NOMO-1 treated with dmso at 0.1 percent for 144 hours (cell line): Measurements from ENCODE around the gene LYST.
"Not testable (repeated sequence)": the region's sequence is repeated elsewhere in the genome, so short reads cannot be mapped to it uniquely, and the experiment has no call there.

ENCODE experiments used
- DNase-seq: peaks from one replicate; lab custom pipeline; 2025; ENCODE audit not compliant: unreplicated experiment; lab: John Stamatoyannopoulos, UW

LYST gene

GRCh38 chr1:235775246-235775860, 91.4 kb downstream of the LYST start:
- DNase-seq = no peak

DNA sequence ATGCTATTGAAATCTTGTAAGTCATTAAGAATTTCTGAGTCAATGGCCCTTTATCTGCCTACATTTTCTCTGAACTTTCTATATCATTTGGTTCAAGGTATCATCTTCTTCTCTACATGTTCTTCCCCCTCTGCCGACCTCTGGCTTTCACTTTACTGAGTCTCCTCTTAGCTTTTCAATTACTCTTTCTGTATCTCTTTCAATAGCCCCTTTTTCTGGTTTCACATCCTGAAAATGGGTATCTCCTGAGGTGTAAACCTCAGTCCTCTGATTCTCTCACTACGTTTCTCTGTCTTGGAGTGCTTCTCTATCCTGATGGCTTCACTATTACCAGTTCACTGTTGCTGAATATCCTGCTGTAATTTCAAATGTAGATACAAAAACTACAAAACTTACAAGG, 98.9 kb downstream of the LYST start:
- DNase-seq = no peak

- DNase-seq = no peak
Measured at GRCh38 chr1:235766794-235767285, 99.9 kb downstream of the LYST start.

GRCh38 chr1:235763962-235764361, 102.7 kb downstream of the LYST start:
- no peak for DNase-seq

GRCh38 chr1:235759336-235759735, 107.4 kb downstream of the LYST start:
- DNase-seq = no peak

- DNase-seq = no peak
Measured at GRCh38 chr1:235758931-235759330, 107.8 kb downstream of the LYST start.

GRCh38 chr1:235757587-235758096, 109.1 kb downstream of the LYST start:
- no peak for DNase-seq

DNA sequence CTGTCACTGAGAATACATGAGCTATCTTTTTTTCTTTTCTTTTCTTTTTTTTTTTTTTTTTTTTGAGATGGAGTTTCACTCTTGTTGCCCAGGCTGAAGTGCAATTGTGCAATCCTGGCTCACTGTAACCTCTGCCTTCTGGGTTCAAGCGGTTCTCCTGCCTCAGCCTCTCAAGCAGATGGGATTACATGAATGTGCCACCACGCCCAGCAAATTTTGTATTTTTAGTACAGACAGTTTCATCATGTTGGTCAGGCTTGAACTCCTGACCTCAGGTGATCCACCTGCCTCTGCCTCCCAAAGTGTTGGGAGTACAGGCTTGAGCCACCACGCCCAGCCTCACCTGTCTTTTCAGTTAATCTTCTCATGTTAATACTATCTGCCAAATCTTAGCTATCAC, 112.5 kb downstream of the LYST start:
- not testable (repeated sequence) for DNase-seq

GRCh38 chr1:235749755-235750300, 116.9 kb downstream of the LYST start:
- DNase-seq = no peak

DNA sequence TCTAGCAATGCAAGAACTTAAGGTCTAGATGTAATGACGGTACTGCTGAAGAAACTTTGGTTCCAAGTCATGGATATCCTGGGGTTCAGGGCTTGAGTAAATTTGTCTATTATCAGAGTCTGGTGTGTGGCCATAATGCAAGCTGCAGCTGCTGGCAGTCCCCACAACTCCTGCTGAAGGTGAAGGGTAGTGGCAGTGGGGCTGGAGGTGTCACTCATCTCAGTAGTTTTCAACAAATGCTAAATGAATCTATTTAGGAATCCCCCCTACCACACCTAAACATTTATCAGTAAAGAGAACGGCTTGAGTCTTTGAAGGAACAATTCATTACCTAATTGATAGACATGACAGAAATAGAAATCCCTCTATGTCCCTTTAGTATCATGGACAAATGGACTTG, 118.0 kb downstream of the LYST start:
- DNase-seq = no peak

GRCh38 chr1:235746245-235746644, 120.5 kb downstream of the LYST start:
- no peak for DNase-seq

GRCh38 chr1:235745503-235746136, 121.1 kb downstream of the LYST start:
- DNase-seq = no peak

DNA sequence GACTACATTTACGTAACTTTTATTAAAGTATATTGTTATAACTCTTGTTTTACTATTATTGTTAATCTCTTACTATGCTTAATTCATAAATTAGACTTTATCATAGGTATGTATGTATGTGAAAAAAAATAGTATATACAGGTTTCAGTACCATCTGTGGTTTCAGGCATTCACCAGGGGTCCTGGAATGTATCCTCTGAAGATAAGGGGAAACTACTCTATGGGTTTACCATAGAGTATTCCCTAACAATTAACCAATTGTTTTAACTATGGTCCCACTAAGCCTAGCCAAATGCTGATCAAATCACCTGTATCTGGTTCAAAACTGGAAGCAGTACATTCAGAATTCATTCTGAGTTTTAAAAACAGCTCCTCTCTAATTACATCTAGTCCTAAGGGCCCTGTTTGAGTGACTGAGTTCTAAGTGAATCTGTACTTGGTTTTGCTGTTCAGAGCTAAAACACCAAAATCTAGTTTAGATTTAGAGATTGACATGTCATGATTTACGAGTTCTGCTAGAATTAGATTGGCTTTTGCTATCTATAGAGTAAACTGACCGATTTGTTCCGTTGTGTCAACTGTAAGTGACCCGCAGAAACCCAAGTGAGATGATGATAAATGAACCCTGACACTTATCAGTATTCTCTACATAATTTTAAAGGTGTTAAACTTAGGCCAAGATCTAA, 123.6 kb downstream of the LYST start:
- no peak for DNase-seq

DNA sequence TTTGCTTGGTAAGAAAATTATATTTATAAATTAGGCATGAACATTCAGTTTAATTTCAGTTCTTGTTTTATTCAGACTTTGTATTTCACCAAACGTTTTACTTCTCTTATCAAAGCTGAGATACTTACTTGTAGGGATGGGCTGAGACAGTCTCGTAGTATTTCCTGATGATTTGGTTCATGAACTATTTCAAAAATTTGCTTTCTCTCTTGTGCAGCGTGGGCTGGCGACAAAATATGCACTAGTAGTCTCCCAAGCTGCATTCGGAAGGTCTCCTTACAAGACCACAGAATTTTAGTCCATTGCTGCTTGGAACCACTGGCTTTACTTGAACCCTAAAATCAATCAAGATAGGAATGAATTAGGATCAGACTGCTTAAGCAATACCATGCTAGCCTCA, 125.4 kb downstream of the LYST start:
- DNase-seq = no peak

GRCh38 chr1:235739631-235740030, 127.1 kb downstream of the LYST start:
- DNase-seq = no peak

DNA sequence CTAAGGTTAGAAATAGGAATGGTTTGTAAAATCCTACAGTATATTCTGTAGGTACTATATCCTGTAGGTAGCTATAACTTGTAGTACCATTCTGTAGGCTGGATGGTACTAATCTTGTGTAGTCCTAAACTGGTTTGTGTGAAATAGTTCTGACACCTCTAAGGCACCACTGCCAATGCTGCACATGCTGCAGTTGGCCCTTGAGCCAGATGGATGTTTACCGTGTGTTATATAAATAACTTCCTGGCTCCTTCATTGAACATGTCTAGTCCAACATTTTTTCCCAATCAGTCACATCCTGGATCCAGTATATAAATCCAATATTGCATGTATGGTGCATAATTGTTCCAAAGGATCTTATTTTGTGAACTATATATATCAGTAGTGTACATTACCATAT, 127.6 kb downstream of the LYST start:
- DNase-seq = no peak

GRCh38 chr1:235737751-235738150, 129.0 kb downstream of the LYST start:
- no peak for DNase-seq

DNA sequence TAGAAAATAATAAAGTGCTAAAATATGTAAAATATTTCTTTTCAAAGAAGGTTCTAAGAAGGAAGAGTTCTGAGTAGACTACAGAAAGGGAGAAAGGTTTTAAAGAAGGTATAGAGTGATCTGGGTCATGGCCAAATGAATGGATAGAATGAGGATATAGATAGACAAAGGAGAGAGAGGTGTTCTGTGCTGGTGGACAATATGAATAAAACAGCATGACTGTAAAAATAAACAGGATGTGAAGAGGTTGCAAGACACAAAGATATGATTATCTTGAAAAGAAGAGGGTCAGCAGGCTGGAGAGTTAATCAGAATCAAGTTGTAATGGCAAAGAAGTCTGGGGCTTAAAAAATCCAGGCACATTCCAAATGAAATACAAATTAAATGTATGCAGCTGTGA, 130.4 kb downstream of the LYST start:
- DNase-seq = no peak

DNA sequence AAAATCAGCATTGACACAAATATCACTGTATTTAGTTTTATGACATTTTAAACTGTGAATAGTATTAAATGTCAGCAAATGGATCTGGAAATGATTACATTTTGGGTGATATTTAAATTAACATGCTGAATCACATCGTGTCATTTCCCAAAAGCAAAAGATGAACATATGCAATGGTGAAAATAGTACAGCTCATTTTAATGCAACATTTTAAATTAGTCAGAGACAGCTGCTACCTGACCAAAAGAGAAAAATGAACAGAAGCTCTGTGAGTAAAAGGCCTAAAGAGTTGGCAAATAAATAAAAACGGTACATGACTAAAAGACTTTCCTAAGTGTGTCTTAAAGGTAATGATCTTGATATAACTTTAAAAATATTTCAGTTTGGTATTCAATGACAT, 131.1 kb downstream of the LYST start:
- no peak for DNase-seq

GRCh38 chr1:235734335-235734734, 132.4 kb downstream of the LYST start:
- DNase-seq = no peak

GRCh38 chr1:235730007-235730406, 136.7 kb downstream of the LYST start:
- DNase-seq = no peak

GRCh38 chr1:235726557-235726956, 140.1 kb downstream of the LYST start:
- DNase-seq = no peak
